ENCODE data around the gene PPP1R2. TPM values are rescaled to one million over a fixed set of nuclear protein-coding genes. Genes with fewer than 3 reads are reported as not detected.
A peak's percentile ranks its signal among the peaks of the same experiment; 100 is the strongest.
"Not testable (repeated sequence)": the region's sequence is repeated elsewhere in the genome, so short reads cannot be mapped to it uniquely, and the experiment has no call there.

PPP1R2 gene
- total RNA-seq = 38.2 TPM

DNA sequence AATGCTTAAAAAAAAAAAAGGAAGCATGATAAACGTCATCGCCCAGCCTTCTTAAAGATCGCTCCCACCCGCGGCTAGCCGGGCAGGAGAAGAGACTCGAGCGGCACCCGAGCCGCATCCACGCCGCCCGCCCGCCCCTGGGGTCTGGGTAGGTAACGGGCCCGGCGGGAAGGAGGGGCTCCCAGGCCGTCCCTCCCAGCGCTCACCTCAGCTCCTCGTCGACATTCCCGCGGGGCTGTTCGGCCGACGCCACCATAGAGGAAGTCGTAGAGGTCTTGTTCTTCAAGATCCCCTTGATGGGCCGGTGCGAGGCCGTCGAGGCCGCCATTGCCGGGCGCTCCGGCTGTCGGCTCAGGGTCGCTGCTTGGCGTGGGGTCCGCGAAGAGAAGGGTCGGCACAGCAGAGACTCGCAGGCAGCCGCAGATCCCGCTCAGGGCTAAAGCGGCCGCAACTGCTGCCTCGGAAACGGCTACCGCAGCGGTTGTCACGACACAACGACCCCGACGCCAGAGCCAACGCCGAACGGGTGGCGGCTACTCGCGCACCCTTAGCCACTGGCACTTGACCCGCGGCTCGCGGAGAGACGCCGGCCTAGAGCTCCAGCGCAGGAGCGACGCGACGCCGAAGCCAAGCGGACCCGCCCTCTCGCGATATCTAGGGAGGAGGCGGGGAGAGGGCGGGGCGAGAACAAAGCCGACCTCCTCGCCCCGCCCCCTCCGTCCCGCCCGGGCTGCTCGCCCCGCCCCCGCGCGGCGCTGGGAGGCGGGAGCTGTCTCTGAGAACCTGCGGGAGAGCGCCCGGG is at the start of gene PPP1R2:
Gene PPP1R2, minus strand, starts transcription at position 628 of the 802 bp plus-strand sequence. Its CDS starts 300 bp downstream, at position 328.
- intact Hi-C loops (cut with DNase I) = no loop called here
- DNase-seq (ENCODE audit: low spot score) = peak; percentile 96
- ATAC-seq = peak; percentile 97

DNA sequence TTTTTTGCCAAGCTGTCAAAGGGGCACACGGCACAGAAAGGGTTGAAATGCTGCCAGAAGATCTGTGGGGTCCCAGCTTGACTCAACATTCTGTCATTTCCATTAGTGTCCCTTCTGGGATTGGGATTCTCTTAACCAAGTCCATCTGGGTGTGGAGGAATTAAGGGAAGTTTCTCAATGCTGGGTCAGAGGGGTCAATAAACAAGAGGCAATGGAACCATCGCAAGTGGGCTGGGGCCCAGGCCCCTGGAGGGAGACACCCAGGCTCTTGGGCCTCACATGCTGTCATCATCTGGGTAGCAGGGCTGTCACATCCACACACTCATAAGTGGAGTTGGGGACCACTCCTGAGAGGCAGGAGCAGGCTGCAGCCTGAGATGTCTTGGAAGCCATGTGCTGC is 48.7 kb upstream of the PPP1R2 start:
- intact Hi-C loops (cut with DNase I) = no loop called here
- ATAC-seq = peak; percentile 70

DNA sequence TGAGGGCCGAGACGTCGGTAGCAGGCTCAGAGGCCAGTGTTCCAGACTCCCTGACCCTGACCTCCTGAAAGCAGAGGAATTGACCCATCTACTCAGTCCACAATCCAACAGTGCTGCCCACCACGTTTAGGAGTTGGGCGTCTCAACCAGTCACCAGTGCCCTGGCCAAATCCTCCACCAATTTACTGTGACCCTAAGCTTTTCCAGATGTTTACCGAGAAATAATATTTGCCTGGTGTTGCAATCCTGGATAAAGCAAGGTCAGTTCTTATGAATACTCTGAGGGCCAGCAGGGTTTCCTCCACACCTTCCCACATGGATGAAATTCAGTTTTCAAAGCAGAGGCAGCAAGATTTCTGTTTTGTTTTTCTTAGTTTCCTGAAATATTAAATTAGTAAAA is 48.1 kb upstream of the PPP1R2 start:
- DNase-seq (ENCODE audit: low spot score) (no peak), ATAC-seq (peak; percentile 85)
- intact Hi-C loops (cut with DNase I) = no loop called here

More for the DNA sequence above, 48.7 kb upstream of the PPP1R2 start:
- DNase-seq (ENCODE audit: low spot score) = no peak

DNA sequence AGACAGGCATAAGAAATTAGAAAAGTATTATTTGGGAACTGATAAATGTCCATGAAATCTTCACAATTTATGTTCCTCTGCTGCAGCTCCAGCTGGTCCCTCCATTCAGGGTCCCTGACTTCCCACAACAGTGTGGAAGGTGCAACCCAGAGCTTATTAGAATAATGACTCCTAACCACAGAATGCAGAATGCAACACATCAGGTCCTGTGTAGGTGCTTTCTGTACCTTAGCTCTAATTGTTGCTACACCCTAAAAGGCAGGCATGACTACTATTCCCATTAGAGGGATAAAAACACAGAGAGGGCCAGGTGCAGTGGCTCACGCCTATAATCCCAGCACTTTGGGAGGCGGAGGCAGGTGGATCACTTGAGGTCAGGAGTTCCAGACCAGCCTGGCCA is 47.3 kb upstream of the PPP1R2 start:
- DNase-seq (ENCODE audit: low spot score); ATAC-seq; intact Hi-C loops (cut with DNase I): not testable (repeated sequence)

GRCh38 chr3:195589796-195590195 is 46.7 kb upstream of the PPP1R2 start:
- intact Hi-C loops (cut with DNase I); DNase-seq (ENCODE audit: low spot score); ATAC-seq: not testable (repeated sequence)

- intact Hi-C loops (cut with DNase I) = no loop called here
- no peak for DNase-seq (ENCODE audit: low spot score)
Observed at GRCh38 chr3:195587824-195588223, 44.7 kb upstream of the PPP1R2 start.

GRCh38 chr3:195587406-195587805 is 44.3 kb upstream of the PPP1R2 start:
- DNase-seq (ENCODE audit: low spot score) (no peak), ATAC-seq (no peak)
- intact Hi-C loops (cut with DNase I) = no loop called here

More at GRCh38 chr3:195587824-195588223, 44.7 kb upstream of the PPP1R2 start:
- ATAC-seq = no peak

GRCh38 chr3:195584543-195584870 is 41.4 kb upstream of the PPP1R2 start:
- no peak for ATAC-seq
- DNase-seq (ENCODE audit: low spot score) = no peak
- intact Hi-C loops (cut with DNase I) = no loop called here

DNA sequence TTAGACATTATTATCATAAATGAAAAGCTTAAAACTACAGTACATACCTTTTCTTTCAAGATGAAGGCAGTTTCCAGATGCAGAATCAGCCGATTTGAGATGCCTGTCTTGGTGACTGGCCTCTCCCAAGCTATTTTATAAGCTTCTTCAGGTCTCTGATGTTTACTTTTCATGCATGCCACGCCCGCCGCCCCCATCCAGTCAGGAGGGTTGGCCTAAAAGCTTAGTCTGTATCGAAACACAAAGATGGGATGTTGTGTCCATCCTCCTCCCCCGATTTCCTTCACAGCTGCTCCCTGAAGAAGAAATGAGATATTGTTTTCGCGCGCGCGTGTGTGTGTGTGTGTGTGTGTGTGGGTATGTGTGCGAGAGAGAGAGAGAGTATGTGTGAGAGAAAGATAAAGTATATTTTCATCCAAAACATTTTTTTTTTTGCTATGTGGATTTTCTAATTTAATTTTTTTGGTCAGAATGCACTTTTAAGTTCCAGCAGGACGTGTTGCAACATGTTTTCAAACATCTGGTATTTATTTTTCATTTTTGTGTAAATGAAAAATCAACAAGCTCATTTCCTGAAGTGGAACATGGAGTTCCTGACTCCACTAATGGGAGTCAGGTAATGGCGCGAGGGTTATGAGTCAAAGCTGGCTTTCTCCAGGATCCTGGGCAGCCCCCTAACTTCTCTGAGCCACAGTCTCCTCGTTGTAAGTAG is 40.9 kb upstream of the PPP1R2 start, which contains the start of gene APOD:
Gene APOD, minus strand, starts transcription at position 110 of the 712 bp plus-strand sequence. CDS start 4,479 bp downstream, outside the sequence.
- DNase-seq (ENCODE audit: low spot score) (peak; percentile 88), ATAC-seq (peak; percentile 92)
- intact Hi-C loops (cut with DNase I) = no loop called here

GRCh38 chr3:195582947-195583346 is 39.8 kb upstream of the PPP1R2 start:
- peak; percentile 9 for ATAC-seq
- intact Hi-C loops (cut with DNase I) = no loop called here
- no peak for DNase-seq (ENCODE audit: low spot score)

DNA sequence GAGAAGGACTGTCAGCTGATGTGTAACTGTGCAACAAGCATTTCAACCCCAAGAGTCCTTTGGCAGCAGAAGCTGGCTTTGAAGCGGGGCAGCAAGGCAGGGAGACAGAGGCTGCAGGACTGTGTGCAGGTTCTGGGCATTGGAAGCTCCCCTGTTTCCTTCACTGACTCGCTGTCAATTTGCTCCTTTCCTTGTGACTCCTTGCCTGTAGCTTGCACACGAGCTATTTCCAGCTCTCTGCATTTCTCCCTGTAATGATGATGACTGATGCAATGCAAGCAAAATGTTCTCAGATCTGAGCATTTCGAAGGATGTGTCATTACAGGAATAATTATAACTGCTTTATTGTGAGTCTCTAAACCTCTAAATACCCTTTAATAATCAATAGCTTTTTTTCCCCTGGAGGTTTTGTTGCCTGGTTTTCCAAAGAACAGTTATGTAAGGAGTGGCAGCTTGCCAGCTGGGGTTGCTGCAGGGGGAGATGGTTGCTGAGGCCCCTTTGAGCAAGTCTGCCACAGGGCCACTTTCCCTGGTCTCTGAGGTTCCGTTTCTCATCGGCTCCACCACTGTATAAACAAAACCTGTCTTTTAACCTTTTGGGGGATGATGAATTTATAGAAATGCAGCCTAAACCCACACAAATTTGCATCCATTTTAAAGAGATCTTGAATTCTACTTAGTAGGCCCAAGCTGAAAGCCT is 37.8 kb upstream of the PPP1R2 start:
- intact Hi-C loops (cut with DNase I) = no loop called here
- no peak for ATAC-seq
- no peak for DNase-seq (ENCODE audit: low spot score)

DNA sequence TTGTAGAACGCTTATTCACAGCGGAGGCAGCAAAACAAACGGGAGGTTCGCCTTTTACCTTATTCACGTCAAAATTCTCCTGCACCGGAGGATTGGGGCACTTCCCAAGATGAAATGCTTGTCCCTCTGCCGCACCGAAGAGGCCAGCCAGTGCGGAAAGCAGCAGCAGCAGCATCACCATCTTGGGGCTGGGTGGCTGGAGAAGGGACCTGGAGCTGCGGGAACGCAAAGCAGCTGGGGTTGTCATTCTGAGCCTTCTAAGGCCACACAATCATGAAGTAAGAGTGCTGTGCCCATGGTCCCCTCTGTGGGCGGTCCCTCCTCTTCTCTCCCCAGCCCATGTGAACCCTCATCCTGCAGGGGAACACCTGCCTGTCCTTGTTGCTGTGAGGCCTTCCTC is 36.2 kb upstream of the PPP1R2 start:
- no peak for DNase-seq (ENCODE audit: low spot score)
- no peak for ATAC-seq
- intact Hi-C loops (cut with DNase I) = no loop called here

DNA sequence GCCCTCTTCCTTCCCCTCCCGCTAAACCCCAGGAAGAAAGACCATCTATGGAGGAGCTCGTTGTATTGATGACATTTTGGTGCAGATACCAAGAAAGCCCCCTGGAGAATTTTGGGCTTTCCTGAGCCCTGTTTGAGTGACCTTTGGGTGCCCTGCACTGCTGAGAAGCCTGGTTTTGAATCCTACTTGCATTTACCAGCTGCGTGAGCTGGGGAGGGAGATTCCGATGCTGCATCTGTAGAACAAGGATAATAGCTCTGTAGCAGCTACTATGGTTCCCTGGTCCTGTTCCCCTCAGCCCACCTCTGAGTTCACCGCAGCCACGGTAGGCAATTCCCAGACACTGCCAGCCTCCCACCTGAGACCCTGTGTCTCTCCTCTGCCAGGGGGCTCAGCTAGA is 35.4 kb upstream of the PPP1R2 start:
- intact Hi-C loops (cut with DNase I) = no loop called here
- DNase-seq (ENCODE audit: low spot score) (no peak), ATAC-seq (no peak)

- no peak for ATAC-seq
- intact Hi-C loops (cut with DNase I) = no loop called here
- no peak for DNase-seq (ENCODE audit: low spot score)
Observed at GRCh38 chr3:195577645-195578177, 34.6 kb upstream of the PPP1R2 start.

DNA sequence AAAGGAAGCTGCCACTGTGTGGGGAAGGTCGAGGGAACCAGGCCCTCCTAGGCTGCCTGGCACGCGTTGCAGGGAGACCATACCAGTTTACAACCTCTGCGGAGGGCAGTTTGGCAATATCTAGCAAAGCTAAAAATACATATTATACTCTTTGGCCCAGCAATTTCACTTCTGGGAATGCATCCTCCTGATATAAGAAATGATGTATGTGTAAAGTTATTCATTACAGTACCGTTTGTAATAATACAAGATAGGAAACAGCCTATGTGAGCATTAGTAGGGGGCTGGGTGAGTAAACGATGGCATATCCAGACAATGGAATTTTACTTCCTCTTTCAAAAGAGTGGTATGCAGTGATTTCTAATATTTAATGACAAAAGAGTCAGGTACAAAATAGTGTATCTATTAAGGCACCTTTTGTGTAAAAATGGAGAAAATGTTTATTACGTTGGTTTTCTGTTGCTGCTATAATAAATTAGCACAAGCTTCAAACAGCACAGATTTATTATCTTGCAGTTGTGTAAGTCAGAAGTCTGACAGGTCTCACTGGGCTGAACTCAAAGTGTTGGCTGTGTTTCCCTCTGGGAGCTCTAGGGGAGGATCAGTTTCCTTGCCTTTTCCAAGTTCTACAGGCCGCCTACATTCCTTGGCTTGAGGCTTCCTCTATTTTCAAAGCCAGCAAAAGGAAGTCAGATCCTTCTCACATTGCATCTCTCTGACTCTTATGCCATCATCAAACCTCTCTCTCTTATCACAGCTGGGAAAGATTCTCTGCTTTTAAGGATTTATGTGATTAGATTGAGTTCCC is 31.6 kb upstream of the PPP1R2 start:
- intact Hi-C loops (cut with DNase I) = no loop called here
- DNase-seq (ENCODE audit: low spot score) (no peak), ATAC-seq (peak; percentile 29)

- no peak for ATAC-seq
- intact Hi-C loops (cut with DNase I) = no loop called here
- DNase-seq (ENCODE audit: low spot score) = no peak
Observed at GRCh38 chr3:195573611-195574496, 30.7 kb upstream of the PPP1R2 start.

- ATAC-seq (no peak), DNase-seq (ENCODE audit: low spot score) (no peak)
- intact Hi-C loops (cut with DNase I) = no loop called here
Observed at GRCh38 chr3:195571361-195571760, 28.2 kb upstream of the PPP1R2 start.

DNA sequence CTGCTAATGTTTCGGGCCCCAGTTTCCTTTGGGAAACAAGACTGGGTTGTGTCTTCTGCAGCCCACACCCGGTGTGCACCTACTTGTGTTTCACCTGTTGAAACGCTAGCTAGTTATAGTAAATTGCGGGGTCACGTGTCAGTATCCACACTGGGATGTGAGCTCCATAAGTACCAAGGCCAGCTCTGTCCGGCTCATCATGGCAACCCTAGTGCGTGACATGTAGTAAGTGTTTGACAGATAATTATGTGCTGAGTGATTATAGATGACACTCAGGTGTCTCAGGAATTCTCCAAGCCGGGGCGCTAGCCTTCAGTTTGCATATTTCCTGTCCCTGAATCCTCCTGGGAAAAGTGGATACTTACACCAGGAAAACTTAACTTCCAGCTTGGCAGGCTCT is 27.8 kb upstream of the PPP1R2 start:
- intact Hi-C loops (cut with DNase I) = no loop called here
- no peak for ATAC-seq
- DNase-seq (ENCODE audit: low spot score) = no peak

Measured in sciatic nerve (tissue), 2 donors.